Muscle of leg (tissue), 11 donors: ENCODE measurements around the gene LPIN1. TPM values are rescaled to one million over a fixed set of nuclear protein-coding genes. Genes with fewer than 3 reads are reported as not detected.
"Not testable (repeated sequence)": the region's sequence is repeated elsewhere in the genome, so short reads cannot be mapped to it uniquely, and the experiment has no call there.

Experiments
- DNase-seq: peaks from one replicate; pipeline ENCODE4 v3.0.0; 2013
- H3K27ac ChIP-seq: one replicate; pipeline ENCODE4 v1.5.1; 2013; ENCODE audit warnings: mild to moderate bottlenecking, low read length, control low read depth
- H3K27me3 ChIP-seq: one replicate; pipeline ENCODE4 v1.6.1; 2013; ENCODE audit warnings: low read length; ENCODE audit not compliant: control insufficient read depth, insufficient read depth
- H3K36me3 ChIP-seq: one replicate; pipeline ENCODE4 v1.6.1; 2013; ENCODE audit warnings: low read length; ENCODE audit not compliant: control insufficient read depth, insufficient read depth
- H3K4me1 ChIP-seq: one replicate; pipeline ENCODE4 v1.6.1; 2013; ENCODE audit warnings: low read length; ENCODE audit not compliant: control insufficient read depth, insufficient read depth
- H3K4me3 ChIP-seq: one replicate; pipeline ENCODE4 v1.5.1; 2013; ENCODE audit warnings: low read length, control low read depth
- H3K9me3 ChIP-seq: replicated peaks from 2 replicates; pipeline ENCODE4 v1.6.1; 2013; ENCODE audit warnings: low read depth, low read length; ENCODE audit not compliant: control insufficient read depth
- WGBS: methylation state at CpG from one replicate; pipeline ENCODE4 v1.1.5; 2013; ENCODE audit warnings: missing lambda C conversion rate; ENCODE audit not compliant: insufficient coverage; 5-methylcytosine and 5-hydroxymethylcytosine counted together
- polyA plus RNA-seq, 8 donors: library from polyadenylated mRNA; unstranded; fragments of 120-200 nt; gene quantifications; one replicate each; pipeline versions ENCODE4 v1.2.1 to v1.2.3, GENCODE V29; 2013; ENCODE audit warnings: inconsistent platforms in 1 of 8, low replicate concordance in 1 of 8; ENCODE audit not compliant: insufficient read length in 8 of 8, insufficient read depth in 1 of 8
- total RNA-seq: library from RNA; stranded (reverse); fragments of 120-200 nt; gene quantifications from one replicate; pipeline ENCODE4 v1.2.4, GENCODE V29; 2013

Gene LPIN1
- total and polyA plus RNA-seq, 9 donors, result 12.9 to 20.2 (median 16.0) TPM

DNA sequence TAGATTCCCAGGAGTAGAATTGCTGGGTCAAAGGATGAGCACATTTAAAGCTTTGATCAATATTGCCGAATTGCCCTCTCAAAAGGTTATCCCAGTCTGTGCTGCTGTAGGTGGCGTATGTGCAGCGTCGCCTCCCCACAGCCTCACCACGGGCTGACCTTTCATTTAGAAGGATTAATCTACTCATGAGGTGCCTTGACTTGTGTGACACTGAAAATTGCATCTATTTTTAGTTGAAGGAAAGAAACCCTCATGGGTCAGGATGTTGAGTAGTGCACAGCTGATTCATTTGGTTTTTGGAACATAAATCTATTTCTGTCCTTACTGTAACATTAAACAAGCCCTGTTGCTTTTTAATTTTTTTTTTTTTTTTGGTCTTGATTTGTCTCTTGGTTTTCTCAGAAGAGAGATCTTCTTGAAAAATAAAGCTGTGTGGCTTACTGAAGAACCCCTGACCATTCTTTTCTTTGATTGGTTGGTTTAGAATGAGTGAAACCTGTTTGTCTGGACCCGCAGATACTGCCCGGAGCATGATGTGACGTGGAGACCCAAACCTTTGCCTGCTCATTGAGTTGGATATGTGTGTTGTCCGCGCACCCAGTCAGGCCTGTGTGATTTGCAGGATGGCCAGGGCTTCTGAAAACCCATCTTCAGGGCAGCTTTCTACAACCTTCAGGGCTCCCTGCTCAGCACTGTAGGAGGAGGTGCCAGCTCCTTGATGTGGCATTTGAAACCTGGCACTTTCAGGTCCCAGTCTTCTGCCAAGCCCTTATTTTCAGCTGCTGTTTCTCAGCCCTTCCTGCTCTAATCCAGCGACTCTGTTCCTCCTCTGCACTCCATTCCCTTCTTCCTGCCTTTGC is 61.0 kb downstream of the LPIN1 start:
- no peak overlapping the region for H3K4me3 ChIP-seq
- H3K27ac ChIP-seq, result no peak overlapping the region
- no peak for DNase-seq
- peaks cover 43% of the 10 kb centered on the region for H3K36me3 ChIP-seq
- 95% methylated on average over 3 of the region's 11 CpGs for WGBS
- H3K9me3 ChIP-seq, result no peaks in the 10 kb centered on the region
- H3K27me3 ChIP-seq, result no peaks in the 10 kb centered on the region
- peaks cover 5% of the 10 kb centered on the region for H3K4me1 ChIP-seq

DNA sequence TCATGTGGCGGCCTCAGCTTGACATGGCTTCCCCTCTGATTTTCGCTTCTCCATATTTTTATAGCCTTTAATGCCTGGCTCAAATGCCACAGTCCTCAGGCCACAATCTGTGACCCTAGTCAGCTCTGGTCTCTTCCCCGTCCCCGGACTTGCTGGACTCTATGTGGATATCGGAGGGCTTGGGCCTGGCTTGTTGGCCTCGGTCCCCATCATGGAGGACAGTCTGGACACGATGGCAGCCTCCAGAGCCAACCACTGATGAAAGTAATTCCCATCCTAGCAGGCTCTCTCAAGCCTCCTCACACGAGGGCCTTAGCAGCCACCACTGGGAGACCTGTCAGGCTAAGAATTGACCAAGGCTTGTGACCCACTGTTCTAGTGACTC is 61.6 kb downstream of the LPIN1 start:
- Histone ChIP-seq H3K36me3 (peaks cover 43% of the 10 kb centered on the region), H3K4me1 (peaks cover 5% of the 10 kb centered on the region), H3K27me3 (no peaks in the 10 kb centered on the region), H3K27ac (no peak overlapping the region), H3K9me3 (no peaks in the 10 kb centered on the region), H3K4me3 (no peak overlapping the region)
- DNase-seq, result no peak
- 91% methylated on average over 6 of the region's 8 CpGs for WGBS

DNA sequence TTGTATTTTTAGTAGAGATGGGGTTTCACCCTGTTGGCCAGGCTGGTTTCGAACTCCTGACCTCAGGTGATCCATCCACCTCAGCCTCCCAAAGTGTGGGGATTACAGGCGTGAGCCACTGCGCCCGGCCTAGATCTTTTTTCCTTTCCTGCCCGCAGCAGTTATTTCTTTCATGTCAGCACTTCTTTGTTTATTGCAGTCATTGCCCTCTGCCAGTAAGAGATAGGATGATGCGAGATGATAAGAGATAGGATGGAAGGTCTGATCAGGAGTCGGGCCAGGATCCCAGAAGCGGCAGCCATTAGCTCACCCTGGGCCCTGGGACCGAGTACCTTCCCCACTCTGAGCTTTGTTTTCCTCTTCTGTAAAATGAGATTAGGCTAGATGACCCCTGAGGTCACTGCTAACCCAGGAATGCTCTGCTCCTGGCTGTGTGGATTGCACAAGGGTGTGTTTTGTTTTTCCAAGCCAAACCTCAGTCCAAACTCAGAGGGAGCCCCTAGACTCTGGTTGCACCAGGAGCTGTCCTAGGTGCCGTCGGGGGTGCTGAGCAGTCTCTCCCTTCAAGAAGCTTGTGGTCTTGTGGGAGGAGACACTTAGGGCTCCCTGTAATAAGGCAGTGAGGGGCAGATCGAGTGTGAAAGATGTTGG is 63.3 kb downstream of the LPIN1 start:
- H3K4me1 ChIP-seq, result peaks cover 5% of the 10 kb centered on the region
- no peak overlapping the region for H3K27ac ChIP-seq
- 95% methylated on average over 6 of the region's 12 CpGs for WGBS
- no peaks in the 10 kb centered on the region for H3K27me3 ChIP-seq
- peaks cover 29% of the 10 kb centered on the region for H3K36me3 ChIP-seq
- no peak for DNase-seq
- H3K4me3 ChIP-seq, result no peak overlapping the region
- no peaks in the 10 kb centered on the region for H3K9me3 ChIP-seq

DNA sequence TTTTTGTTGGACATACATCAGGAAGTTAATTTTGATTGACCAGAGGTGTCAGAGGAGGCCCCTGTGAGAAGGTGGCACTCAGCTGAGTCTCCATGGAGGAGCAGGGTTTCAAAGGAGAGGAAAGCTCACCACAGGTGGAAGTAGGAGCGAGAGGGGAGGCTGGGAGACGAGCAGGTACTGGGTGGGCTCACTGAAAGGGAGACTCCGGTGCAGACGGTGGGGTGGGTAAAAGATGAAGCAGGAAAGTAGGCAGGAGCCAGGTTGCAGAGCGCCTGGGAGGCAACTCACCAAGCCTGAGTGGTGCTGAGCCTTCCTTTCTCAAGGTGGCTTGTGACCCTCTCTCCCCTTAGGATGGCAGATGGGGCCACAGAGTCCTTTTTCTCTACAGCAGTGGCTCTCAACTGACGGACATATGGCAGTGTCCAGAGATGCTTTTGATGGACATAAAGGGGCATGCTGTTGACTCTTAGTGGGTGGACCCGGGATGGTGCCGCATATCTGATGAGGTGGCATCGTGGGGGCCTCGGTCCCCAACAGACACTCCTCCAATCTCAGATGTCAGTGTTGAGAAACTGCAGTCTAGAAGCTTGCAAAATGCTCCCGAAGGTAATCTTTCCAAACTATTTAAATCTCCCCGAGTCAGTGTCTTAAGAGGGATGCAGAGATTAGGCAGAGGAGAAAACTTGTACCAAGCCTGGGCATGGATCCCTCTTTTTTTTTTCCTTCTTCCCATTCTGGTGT is 64.0 kb downstream of the LPIN1 start:
- no peak overlapping the region for H3K27ac ChIP-seq
- no peak for DNase-seq
- H3K27me3 ChIP-seq, result no peaks in the 10 kb centered on the region
- H3K36me3 ChIP-seq, result peaks cover 26% of the 10 kb centered on the region
- 96% methylated on average over 5 of the region's 12 CpGs for WGBS
- no peak overlapping the region for H3K4me3 ChIP-seq
- peaks cover 5% of the 10 kb centered on the region for H3K4me1 ChIP-seq
- no peaks in the 10 kb centered on the region for H3K9me3 ChIP-seq

DNA sequence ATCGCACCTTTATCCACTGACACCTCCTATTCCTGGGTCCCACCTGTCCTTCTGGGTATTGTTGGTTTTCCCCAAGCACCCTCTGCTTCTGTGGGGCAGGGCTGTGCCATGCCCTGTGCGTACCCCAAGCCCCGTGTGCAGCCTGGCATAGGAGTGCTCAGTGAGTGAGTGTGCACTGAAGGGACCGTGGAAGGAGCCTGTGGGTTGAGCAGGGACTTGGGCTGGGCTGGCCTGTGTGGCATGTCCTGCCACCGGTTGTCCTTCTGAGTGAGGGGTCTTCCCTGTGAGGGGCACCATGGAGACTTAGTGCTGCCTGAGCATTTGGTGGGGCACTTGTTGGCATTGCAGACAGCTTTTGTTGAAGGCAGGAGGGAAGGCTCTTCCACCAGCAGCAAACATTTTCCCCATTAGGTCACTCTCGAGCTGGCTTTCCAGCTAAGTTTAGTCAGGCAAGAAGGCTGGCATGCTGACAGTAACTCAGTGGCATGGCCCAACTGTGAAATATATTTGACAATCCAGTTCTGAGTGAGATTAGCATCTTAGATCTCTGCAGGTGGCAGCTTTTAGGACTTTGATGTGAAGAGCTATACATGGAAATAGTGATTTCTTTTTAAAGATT is 64.7 kb downstream of the LPIN1 start:
- Histone ChIP-seq H3K36me3 (peaks cover 23% of the 10 kb centered on the region), H3K9me3 (no peaks in the 10 kb centered on the region), H3K27ac (no peak overlapping the region), H3K4me3 (no peak overlapping the region), H3K27me3 (no peaks in the 10 kb centered on the region), H3K4me1 (peaks cover 5% of the 10 kb centered on the region)
- 100% methylated on average over 4 of the region's 6 CpGs for WGBS
- no peak for DNase-seq

DNA sequence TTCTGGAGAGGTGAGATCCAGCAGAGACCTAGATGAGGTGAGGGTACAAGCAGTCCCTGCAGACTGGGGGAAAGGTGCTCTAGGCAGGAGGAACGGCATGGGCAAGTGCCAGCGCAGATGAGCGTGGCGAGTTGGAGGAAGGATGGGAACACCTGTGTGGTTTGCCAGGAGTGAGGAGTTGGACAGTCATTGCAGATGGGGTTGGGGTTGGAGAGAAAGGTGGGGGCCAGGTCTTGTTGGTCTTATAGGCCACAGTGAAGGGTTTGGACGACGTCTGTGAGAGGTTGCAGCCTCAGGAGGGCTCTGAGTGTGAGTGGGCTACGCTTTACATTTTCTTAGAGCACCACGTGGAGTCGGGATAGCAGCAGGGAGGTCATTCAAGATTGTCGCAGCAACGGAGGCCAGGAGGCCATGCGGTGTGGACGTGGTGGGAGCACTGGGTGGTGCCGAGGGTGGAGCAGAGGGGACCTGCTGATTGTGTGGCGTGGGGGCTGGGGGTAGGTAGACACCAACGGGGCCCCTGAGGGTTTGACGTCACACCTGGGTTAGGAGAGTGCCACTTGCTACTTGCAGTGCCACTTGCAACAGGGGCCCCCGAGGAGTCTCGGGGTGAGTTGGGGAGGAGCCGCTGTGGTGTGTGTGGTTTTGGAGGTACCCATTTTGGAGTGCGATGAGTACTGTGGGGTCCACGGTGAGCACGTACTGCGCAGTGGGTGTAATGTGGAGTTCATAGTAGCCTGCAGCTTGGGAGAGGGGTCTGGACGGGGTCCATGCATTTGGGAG is 66.2 kb downstream of the LPIN1 start:
- Histone ChIP-seq H3K4me3 (no peak overlapping the region), H3K4me1 (peaks cover 5% of the 10 kb centered on the region), H3K9me3 (no peaks in the 10 kb centered on the region), H3K27ac (no peak overlapping the region), H3K36me3 (peaks cover 21% of the 10 kb centered on the region), H3K27me3 (no peaks in the 10 kb centered on the region)
- no peak for DNase-seq
- 97% methylated on average over 21 of the region's 25 CpGs for WGBS

DNA sequence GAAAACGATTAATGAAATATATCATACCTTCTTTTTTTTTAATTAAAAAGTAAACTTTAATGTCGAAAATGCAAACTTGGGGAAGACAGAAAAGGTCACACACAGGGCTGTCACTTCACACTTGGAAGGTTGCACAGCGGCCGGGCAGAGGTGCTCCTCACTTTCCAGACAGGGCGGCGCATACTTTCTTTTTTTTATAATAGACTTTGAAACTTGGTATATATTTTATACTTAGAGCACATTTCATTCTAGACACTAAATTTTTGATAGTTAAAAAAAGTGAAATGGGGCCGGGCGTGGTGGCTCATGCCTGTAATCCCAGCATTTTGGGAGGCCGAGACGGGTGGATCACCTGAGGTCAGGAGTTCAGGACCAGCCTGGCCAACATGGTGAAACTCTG is 66.9 kb downstream of the LPIN1 start:
- not testable (repeated sequence) for H3K9me3 ChIP-seq, H3K27me3 ChIP-seq, H3K4me3 ChIP-seq, H3K27ac ChIP-seq, H3K4me1 ChIP-seq, DNase-seq
- peaks cover 17% of the 10 kb centered on the region for H3K36me3 ChIP-seq
- 93% methylated on average over 2 of the region's 10 CpGs for WGBS

DNA sequence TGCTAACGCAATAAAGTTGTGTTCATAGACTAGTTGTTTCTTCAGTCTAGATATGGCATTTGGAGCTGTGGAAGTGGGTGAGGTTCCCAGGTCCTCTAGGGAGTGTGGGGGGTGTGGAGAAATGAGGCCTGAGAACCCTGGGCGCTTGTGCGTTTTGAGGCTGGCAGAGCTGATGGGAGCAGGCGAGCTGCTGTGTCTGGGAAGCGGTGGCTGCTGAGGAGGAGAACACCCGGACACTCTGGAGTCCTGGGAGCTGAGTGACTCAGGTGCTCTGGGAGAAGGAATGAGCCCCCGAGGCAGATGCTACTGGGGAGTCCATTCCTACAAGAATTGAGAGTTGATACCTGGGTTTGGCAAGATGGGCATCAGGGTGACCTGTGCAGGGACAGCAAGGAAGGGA is 67.5 kb downstream of the LPIN1 start:
- peaks cover 5% of the 10 kb centered on the region for H3K4me1 ChIP-seq
- H3K4me3 ChIP-seq, result no peak overlapping the region
- H3K27ac ChIP-seq, result no peak overlapping the region
- 84% methylated on average over 7 of the region's 7 CpGs for WGBS
- no peaks in the 10 kb centered on the region for H3K9me3 ChIP-seq
- DNase-seq, result no peak
- no peaks in the 10 kb centered on the region for H3K27me3 ChIP-seq
- peaks cover 17% of the 10 kb centered on the region for H3K36me3 ChIP-seq

DNA sequence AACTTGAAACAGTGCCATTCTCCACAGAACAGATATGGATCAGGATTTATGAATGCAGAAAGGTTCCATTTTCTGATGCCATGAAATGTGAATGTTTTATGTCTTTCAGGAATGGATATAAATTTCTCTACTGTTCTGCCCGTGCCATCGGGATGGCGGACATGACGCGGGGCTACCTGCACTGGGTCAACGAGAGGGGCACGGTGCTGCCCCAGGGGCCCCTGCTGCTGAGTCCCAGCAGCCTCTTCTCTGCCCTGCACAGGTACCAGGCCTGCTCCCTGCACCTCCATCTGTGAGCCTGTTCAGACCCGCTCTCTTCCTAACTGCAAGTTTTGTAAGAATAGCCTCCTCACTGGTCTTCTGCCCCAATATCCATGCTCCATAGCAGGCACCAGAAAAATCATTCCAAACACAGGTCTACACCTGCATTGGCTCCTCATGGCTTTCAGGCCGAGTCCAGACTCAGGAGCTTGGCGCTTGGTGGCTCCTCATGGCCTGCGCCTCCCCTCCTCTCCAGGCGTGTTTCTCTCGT is 68.6 kb downstream of the LPIN1 start:
- no peak for DNase-seq
- H3K9me3 ChIP-seq, result no peaks in the 10 kb centered on the region
- peaks cover 26% of the 10 kb centered on the region for H3K36me3 ChIP-seq
- H3K27me3 ChIP-seq, result no peaks in the 10 kb centered on the region
- H3K4me1 ChIP-seq, result peaks cover 5% of the 10 kb centered on the region
- no peak overlapping the region for H3K4me3 ChIP-seq
- H3K27ac ChIP-seq, result no peak overlapping the region
- 89% methylated on average over 13 of the region's 13 CpGs for WGBS
